ENCODE measurements around the gene SNRNP35.
"Not testable (repeated sequence)": the region's sequence is repeated elsewhere in the genome, so short reads cannot be mapped to it uniquely, and the experiment has no call there.

The SNRNP35 gene

GRCh38 chr12:123491056-123491455, 33.1 kb downstream of the SNRNP35 start:
- no peak for DNase-seq (ENCODE audit: low spot score)
- TF ChIP-seq, protein P1, sequence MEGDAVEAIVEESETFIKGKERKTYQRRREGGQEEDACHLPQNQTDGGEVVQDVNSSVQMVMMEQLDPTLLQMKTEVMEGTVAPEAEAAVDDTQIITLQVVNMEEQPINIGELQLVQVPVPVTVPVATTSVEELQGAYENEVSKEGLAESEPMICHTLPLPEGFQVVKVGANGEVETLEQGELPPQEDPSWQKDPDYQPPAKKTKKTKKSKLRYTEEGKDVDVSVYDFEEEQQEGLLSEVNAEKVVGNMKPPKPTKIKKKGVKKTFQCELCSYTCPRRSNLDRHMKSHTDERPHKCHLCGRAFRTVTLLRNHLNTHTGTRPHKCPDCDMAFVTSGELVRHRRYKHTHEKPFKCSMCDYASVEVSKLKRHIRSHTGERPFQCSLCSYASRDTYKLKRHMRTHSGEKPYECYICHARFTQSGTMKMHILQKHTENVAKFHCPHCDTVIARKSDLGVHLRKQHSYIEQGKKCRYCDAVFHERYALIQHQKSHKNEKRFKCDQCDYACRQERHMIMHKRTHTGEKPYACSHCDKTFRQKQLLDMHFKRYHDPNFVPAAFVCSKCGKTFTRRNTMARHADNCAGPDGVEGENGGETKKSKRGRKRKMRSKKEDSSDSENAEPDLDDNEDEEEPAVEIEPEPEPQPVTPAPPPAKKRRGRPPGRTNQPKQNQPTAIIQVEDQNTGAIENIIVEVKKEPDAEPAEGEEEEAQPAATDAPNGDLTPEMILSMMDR (IDR thresholded peaks at IDR 0.05; ENCODE audit: extremely low read depth, insufficient read depth, missing control alignments): no peak
- in situ Hi-C loops (cut with MboI; ENCODE audit: low pct_unique_long_range_greater_than_20kb, low sequenced_read_pairs, unreplicated experiment): no loop called here

DNA sequence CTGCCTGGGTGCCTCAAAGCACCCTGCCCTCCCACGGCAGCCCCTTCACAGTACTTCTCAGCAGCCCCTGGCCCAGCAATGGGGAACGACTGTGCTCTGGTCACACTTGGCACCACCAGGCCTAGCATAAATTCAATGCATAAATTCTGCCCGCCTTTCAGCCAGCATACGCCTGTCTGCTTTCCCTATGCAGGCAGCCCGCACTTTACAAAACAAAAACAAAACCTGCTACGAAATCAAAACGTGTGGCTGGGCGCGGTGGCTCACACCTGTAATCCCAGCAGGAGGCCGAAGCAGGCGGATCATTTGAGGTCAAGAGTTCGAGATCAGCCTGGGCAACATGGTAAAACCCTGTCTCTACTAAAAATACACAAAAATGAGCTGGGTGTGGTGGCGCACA, 33.5 kb downstream of the SNRNP35 start:
- no peak for DNase-seq (ENCODE audit: low spot score)
- in situ Hi-C loops (cut with MboI; ENCODE audit: low pct_unique_long_range_greater_than_20kb, low sequenced_read_pairs, unreplicated experiment): no loop called here
- TF ChIP-seq, protein P1 (IDR thresholded peaks at IDR 0.05; ENCODE audit: extremely low read depth, insufficient read depth, missing control alignments): no peak

GRCh38 chr12:123492339-123493039, 34.5 kb downstream of the SNRNP35 start:
- in situ Hi-C loops (cut with MboI; ENCODE audit: low pct_unique_long_range_greater_than_20kb, low sequenced_read_pairs, unreplicated experiment): not testable (repeated sequence)

GRCh38 chr12:123494124-123494851, 36.3 kb downstream of the SNRNP35 start:
- no peak for DNase-seq (ENCODE audit: low spot score)
- in situ Hi-C loops (cut with MboI; ENCODE audit: low pct_unique_long_range_greater_than_20kb, low sequenced_read_pairs, unreplicated experiment): no loop called here
- TF ChIP-seq, protein P1 (IDR thresholded peaks at IDR 0.05; ENCODE audit: extremely low read depth, insufficient read depth, missing control alignments): no peak

More at GRCh38 chr12:123492339-123493039, 34.5 kb downstream of the SNRNP35 start:
- DNase-seq (ENCODE audit: low spot score): not testable (repeated sequence)

GRCh38 chr12:123497065-123497464, 39.1 kb downstream of the SNRNP35 start:
- DNase-seq (ENCODE audit: low spot score): no peak
- TF ChIP-seq, protein P1 (IDR thresholded peaks at IDR 0.05; ENCODE audit: extremely low read depth, insufficient read depth, missing control alignments): no peak
- in situ Hi-C loops (cut with MboI; ENCODE audit: low pct_unique_long_range_greater_than_20kb, low sequenced_read_pairs, unreplicated experiment): no loop called here

GRCh38 chr12:123498126-123498825, 40.3 kb downstream of the SNRNP35 start:
- in situ Hi-C loops (cut with MboI; ENCODE audit: low pct_unique_long_range_greater_than_20kb, low sequenced_read_pairs, unreplicated experiment): no loop called here
- TF ChIP-seq, protein P1 (IDR thresholded peaks at IDR 0.05; ENCODE audit: extremely low read depth, insufficient read depth, missing control alignments): no peak
- DNase-seq (ENCODE audit: low spot score): no peak
